ENCODE results near the gene DOCK2. TPM values are rescaled to one million over a fixed set of nuclear protein-coding genes. Genes with fewer than 3 reads are reported as not detected.

Gene DOCK2
- total and polyA plus RNA-seq, 2 donors (not counting 3 experiments of a cell fraction or from before 2014, with no cell fraction given): 0.62 to 4.8 TPM

DNA sequence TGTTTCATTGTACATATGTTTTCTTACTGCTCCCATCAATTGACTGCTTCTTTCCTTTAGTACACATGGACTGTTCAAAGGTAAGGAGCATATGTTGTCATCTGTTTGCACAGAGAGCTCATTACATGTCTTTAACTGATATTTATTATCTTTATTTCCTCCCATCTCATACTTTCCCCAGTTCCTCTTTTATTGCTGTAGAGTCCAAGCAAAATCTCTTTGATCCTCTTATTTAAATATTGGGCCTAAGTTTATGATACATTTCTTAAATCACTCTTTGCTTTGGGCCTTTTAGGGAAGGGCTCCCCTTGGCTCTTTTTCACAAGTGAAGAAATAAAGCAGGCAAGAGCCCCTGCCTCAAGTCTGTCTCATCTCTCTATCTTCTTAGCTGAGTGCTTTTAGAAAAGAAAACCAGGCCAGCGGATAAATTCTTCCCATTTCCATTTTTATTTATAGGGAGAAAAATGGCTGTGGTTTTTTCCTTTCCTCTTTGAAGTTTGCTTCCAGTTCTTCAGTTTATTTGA lies 152.4 kb downstream of the DOCK2 start:
- BruUV-seq (replicated peaks): no TSS peak
- TF ChIP-seq, protein P1, sequence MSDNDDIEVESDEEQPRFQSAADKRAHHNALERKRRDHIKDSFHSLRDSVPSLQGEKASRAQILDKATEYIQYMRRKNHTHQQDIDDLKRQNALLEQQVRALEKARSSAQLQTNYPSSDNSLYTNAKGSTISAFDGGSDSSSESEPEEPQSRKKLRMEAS (IDR thresholded peaks at IDR 0.05; ENCODE audit: insufficient read depth, insufficient read length): no peak
- TF ChIP-seq FOS (IDR thresholded peaks at IDR 0.05; ENCODE audit: borderline replicate concordance, insufficient read depth, low read length) (no peak), GATA2 (IDR thresholded peaks at IDR 0.05; ENCODE audit: insufficient read depth, insufficient read length, low read depth, low read length) (no peak), POLR2AphosphoS5 (IDR thresholded peaks at IDR 0.05; ENCODE audit: insufficient read depth, low read depth, low read length) (no peak), MYC (IDR thresholded peaks at IDR 0.05; ENCODE audit: low read depth, low read length) (no peak), POLR2A (IDR thresholded peaks at IDR 0.05; ENCODE audit: low read depth, low read length) (no peak), JUN (IDR thresholded peaks at IDR 0.05; ENCODE audit: borderline replicate concordance, insufficient read depth, insufficient read length, low read depth) (no peak), EZH2 (IDR thresholded peaks at IDR 0.05; ENCODE audit: borderline replicate concordance, low read depth, low read length, severe bottlenecking) (no peak)
- TF ChIP-seq, protein P2, sequence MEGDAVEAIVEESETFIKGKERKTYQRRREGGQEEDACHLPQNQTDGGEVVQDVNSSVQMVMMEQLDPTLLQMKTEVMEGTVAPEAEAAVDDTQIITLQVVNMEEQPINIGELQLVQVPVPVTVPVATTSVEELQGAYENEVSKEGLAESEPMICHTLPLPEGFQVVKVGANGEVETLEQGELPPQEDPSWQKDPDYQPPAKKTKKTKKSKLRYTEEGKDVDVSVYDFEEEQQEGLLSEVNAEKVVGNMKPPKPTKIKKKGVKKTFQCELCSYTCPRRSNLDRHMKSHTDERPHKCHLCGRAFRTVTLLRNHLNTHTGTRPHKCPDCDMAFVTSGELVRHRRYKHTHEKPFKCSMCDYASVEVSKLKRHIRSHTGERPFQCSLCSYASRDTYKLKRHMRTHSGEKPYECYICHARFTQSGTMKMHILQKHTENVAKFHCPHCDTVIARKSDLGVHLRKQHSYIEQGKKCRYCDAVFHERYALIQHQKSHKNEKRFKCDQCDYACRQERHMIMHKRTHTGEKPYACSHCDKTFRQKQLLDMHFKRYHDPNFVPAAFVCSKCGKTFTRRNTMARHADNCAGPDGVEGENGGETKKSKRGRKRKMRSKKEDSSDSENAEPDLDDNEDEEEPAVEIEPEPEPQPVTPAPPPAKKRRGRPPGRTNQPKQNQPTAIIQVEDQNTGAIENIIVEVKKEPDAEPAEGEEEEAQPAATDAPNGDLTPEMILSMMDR (IDR thresholded peaks at IDR 0.05; ENCODE audit: extremely low read depth in 1 of 2, insufficient read depth in 1 of 2, low read depth in 1 of 2, low read length in 2 of 2): no peak
- peaks cover 0 to 5% of the 10 kb centered on the region in 2 experiments for H3K27me3 ChIP-seq (ENCODE audit: control insufficient read depth in 2 of 2, insufficient read depth in 2 of 2, low read length in 2 of 2)
- H3K79me2 ChIP-seq (ENCODE audit: control insufficient read depth, insufficient read depth, low read length): no peaks in the 10 kb centered on the region
- no peaks in the 10 kb centered on the region for H3K36me3 ChIP-seq (ENCODE audit: control insufficient read depth in 2 of 2, extremely low read depth in 1 of 2, insufficient read depth in 2 of 2, low read length in 2 of 2)
- no peaks in the 10 kb centered on the region for H4K20me1 ChIP-seq (replicated peaks; ENCODE audit: control insufficient read depth, extremely low read depth, insufficient read depth, low read length)
- H3K27ac ChIP-seq (ENCODE audit: insufficient read depth, low read depth, low read length): no peak overlapping the region
- H3K4me2 ChIP-seq (ENCODE audit: insufficient read depth, low read length): no peak overlapping the region
- ChIA-PET CTCF (interaction anchor here (1.8 kb wide), 1 partner anchor 191 kb away, joined by 5 read pairs; the partner anchor contains the start of gene INSYN2B), POLR2A (no interaction called here)
- dilution Hi-C loops (cut with MboI; ENCODE audit: extremely low pct_ligation_motif_present, low sequenced_read_pairs) (no loop called here), intact Hi-C loops (cut with micrococcal nuclease) (no loop called here)
- H3K4me3 ChIP-seq (replicated peaks in 1 of 3; ENCODE audit: insufficient read depth in 1 of 3, low read depth in 1 of 3, low read length in 3 of 3): no peak overlapping the region
- DNase-seq (ENCODE audit: low read depth, low spot score) (no peak), FAIRE-seq (no peak)
- no peak overlapping the region for H2AFZ ChIP-seq (ENCODE audit: low read depth, low read length)
- H3K4me1 ChIP-seq (ENCODE audit: control insufficient read depth, extremely low read depth, insufficient read depth, low read length): no peaks in the 10 kb centered on the region
- no peak overlapping the region for H3K9ac ChIP-seq (replicated peaks; ENCODE audit: extremely low read depth, insufficient read depth, low read length)
- no peaks in the 10 kb centered on the region for H3K9me1 ChIP-seq (replicated peaks; ENCODE audit: control insufficient read depth, extremely low read depth, insufficient read depth, low read length)
- no peaks in the 10 kb centered on the region for H3K9me3 ChIP-seq (replicated peaks; ENCODE audit: control insufficient read depth, insufficient read depth, low read length)
